ENCODE measurements around the gene PLAAT3.
"Not testable (repeated sequence)": the region's sequence is repeated elsewhere in the genome, so short reads cannot be mapped to it uniquely, and the experiment has no call there.

The PLAAT3 gene

DNA sequence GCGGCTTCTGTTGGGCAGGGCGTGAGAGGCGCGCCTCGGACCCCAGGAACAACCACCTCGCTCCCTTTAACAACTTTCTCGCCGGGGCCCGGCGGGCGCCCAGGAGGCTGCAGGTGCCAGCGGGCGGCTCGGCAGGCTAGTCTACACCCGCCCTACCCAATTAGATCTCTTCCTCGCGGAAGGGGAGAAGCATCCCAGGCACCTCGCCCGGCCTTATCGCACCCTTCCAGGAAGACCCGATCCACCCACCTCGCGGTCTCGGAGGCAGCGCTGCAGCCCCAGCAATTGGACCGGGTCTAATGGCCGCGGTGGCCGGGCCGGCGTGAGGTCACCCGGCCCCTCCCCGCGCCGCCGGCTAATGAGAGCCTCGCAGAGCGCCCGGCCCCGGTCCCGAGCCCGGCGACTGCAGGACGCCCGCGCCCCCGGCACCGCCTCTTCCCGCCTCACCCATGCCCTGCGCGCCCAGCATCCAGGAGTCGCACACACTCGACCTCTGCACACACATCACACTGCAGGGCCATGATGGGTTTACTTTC is at the start of gene PLAAT3:
PLAAT3 (minus strand) TSS at position 298 of the 536 bp plus-strand sequence. CDS start 419 bp downstream, outside the sequence.
- DNase-seq, result no peak

- DNase-seq, result no peak
These were observed 49.6 kb upstream of the PLAAT3 start for GRCh38 chr11:63663809-63664208.

DNA sequence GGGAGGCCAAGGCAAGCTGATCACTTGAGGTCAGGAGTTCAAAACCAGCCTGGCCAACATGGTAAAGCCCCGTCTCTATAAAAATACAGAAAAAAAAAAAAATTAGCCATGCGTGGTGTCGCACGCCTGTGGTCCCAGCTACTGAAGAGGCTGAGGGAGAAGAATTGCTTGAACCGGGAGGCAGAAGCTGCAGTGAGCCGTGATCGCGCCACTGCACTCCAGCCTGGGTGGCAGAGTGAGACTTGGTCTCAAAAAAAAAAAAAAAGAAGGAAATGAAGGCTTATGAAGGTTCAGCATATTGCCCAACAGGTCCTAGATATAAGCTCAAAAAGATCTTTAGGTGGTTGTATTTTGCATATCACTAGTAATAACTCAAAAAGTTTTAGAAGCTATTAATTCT is 46.7 kb upstream of the PLAAT3 start:
- no peak for DNase-seq

- no peak for DNase-seq
These were observed 38.4 kb upstream of the PLAAT3 start for GRCh38 chr11:63652671-63653070.

- DNase-seq, result no peak
These were observed 29.0 kb upstream of the PLAAT3 start for GRCh38 chr11:63643205-63643604.

- DNase-seq, result no peak
These were observed 27.5 kb upstream of the PLAAT3 start for GRCh38 chr11:63641727-63642126.

- peak; percentile 34 to 44 for DNase-seq
These were observed 25.1 kb upstream of the PLAAT3 start for GRCh38 chr11:63639199-63639832.

DNA sequence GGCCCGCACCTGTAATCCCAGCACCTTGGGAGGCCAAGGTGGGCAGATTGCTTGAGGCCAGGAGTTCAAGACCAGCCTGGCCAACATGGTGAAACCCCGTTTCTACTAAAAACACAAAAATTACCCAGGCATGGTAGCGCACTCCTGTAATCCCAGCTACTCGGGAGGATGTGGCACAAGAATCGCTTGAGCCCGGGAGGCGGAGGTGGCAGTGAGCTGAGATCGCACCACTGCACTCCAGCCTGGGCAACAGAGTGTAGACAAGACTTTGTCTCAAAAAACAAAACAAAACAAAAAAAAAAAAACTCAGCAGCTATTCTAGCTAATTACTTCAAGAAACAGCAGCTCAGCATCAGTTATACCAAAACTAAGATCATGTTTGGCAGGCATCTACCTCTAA is 24.2 kb upstream of the PLAAT3 start:
- not testable (repeated sequence) for DNase-seq

DNA sequence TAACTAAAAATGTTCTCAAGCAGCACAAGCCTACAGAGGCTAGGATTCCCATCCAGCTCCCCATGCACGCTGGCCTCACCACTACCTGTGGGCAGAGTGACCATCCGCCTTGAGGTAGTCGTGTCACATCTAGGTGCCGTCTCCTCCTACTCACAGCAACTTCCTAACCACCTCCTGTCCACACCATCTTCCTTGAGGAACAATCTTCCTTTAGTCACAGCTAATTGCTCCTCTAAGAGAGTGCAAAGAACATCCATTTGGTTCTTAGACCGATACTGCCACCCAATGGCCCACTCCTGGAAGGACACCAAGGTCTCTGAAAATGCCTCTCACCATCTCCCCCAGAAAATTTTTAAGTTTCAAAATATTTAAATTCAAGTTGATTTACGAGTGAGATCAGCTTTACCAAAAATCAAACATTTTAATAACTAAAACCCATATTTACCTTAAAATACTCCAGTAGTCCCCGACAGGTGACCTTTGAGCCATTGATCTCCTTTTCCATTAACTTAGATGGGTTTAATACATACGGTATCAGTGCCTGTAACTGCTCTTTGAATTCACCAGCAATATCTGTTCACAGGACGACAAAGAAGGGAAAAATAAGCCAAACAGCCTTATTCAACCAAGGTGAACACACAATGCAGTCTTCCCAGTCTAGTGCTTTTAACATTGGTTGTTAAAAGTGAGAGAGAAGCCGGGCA is 21.7 kb upstream of the PLAAT3 start:
- peak; percentile 36 to 46 for DNase-seq

DNA sequence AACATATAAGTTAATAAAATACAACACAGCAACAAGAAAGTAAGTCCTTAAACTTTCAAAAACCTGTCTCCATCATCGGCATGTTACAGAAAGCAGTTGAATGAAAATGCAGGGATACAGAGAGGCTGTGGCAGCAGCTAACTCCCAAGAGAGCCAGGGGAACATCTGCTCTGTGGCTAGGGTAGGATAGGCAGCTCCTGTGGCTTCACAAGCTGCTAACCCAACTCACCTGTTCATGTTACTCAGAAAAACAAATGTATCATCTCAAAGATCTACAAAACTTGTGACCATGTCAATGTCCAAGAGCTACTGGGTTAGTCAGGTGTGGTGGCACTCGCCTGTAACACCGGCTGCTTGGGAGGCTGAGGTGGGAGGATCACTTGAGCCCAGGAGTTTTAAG is 15.2 kb upstream of the PLAAT3 start:
- no peak for DNase-seq

GRCh38 chr11:63623513-63624140 is 9.4 kb upstream of the PLAAT3 start:
- no peak for DNase-seq

- no peak for DNase-seq
These were observed 8.1 kb upstream of the PLAAT3 start for GRCh38 chr11:63622323-63622722.

DNA sequence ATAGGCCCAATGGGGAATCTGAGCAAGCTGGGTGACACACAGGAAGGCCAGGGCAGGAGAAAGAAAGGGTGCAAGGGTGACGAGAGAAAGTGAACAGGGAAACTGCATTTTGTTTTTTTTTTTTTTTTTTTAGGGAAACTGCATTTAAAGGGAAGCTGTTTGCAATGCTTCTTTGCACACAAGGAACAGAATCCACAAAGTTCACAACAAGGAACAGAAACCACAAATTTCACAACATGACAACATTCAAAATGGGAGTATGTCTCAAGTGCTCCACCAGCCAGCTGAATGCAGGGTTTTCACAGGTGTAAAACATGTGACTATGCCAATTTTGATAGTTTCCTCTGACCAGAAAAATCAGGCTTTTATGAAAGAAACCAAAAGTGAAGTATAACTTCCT is 6.8 kb upstream of the PLAAT3 start:
- DNase-seq, result peak; percentile 52 to 55

DNA sequence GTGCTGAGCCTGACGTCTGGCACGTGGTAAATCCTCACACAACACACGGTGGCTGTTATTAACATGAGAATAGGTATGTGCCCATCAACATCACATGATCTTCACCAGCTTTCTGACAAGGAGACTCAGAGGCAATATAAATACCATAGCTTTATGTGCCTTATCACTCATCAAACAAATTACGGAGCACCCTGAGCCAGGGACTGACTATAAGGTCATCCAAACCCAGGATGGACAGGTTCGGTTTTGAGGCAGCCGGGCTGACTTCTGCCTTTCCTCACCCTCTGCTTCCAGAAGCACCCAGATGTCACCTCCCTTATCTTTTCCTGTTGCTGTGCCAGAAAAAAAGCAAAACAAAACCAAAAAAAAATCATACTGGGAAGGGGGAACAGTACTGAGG is 5.7 kb upstream of the PLAAT3 start:
- no peak for DNase-seq

- not testable (repeated sequence) for DNase-seq
These were observed 3.5 kb upstream of the PLAAT3 start for GRCh38 chr11:63617686-63618085.

- no peak for DNase-seq
These were observed 2.7 kb upstream of the PLAAT3 start for GRCh38 chr11:63616953-63617352.

- DNase-seq, result no peak
These were observed 607 bp downstream of the PLAAT3 start for GRCh38 chr11:63613517-63614135.

GRCh38 chr11:63612181-63612580 is 2.1 kb downstream of the PLAAT3 start:
- no peak for DNase-seq

GRCh38 chr11:63611395-63611747 is 2.9 kb downstream of the PLAAT3 start:
- DNase-seq, result no peak

DNA sequence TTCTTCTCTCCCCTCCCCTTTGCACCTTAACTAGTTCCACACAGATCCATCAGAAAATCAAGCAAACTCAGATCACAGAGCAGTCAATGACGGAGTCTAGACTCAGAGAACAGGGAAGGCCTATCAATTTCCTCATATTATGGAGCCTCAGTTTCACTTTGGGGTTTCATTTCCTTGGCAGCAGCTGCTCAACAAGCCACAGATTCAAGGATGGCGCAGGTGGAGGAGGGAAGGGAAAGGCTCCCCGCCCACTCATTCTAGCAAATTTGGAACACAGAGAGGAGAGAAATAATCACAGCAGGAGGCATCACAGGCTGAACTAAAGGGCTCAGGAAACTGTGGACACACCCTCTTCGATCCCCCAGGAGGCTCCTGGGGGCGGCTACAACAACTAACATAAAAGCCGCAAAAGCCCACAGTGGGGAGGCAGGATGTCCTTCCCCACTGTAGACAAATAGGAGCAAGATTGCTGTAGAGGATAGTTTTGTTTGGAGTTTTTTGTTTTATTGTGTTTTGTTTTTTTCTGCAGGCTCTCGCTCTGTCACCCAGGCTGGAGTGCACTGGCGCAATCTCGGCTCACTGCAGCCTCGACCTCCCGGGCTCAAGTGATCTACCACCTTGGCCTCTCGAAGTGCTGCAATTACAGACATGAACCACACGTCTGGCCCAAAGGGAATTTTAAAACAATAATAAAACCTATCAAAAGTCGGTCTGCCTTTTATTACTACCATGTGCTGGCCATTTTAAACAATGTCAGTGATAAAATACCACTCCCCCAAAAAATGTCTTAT is 3.4 kb downstream of the PLAAT3 start:
- no peak for DNase-seq

- DNase-seq, result no peak
These were observed 4.2 kb downstream of the PLAAT3 start for GRCh38 chr11:63609971-63610580.

DNA sequence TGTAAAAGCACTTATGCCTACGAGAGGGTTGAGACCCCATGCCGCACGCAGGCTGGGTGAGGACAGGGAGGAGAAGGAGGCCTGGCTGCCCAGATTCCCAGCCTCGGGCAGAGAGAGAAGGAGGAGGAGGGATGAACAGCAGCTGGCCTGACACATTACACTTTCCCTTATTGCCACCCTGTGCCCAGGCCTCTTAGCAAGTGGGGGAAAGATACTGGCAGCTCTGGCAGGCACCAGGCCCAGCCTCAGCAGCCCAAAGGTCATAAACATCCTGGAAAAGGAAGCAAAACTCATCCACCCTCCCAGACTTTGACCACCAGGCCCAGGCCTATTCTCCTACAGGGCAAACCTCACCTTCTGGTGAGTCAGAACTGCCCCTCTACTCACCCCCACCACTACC is 4.7 kb downstream of the PLAAT3 start:
- no peak for DNase-seq
